ENCODE results near the gene LHFPL3.

- TF ChIP-seq CTCF (IDR thresholded peaks at IDR 0.05; ENCODE audit: insufficient read depth, low read length) (no peak), GABPA (IDR thresholded peaks at IDR 0.05; ENCODE audit: low read depth) (no peak), POLR2AphosphoS5 (IDR thresholded peaks at IDR 0.05; ENCODE audit: low read depth) (no peak), REST (IDR thresholded peaks at IDR 0.05; ENCODE audit: insufficient replicate concordance, low read depth) (no peak), SPI1 (IDR thresholded peaks at IDR 0.05; ENCODE audit: borderline replicate concordance, low read depth) (no peak)
Measured at GRCh38 chr7:104584620-104585019, 256.2 kb downstream of the LHFPL3 start.
